A549 treated with AZD2906 at 1 μM for 4 hours (cell line): Measurements from ENCODE around the gene ADRM1. TPM values are rescaled to one million over a fixed set of nuclear protein-coding genes. Genes with fewer than 3 reads are reported as not detected.

Source experiments
- total RNA-seq: library from RNA; stranded (reverse); fragments of 200-300 nt; extraction: Qiagen RNA extraction; gene quantifications from 5 replicates; pipeline ENCODE4 v1.2.3, GENCODE V29; 2022

Gene ADRM1, protein sequence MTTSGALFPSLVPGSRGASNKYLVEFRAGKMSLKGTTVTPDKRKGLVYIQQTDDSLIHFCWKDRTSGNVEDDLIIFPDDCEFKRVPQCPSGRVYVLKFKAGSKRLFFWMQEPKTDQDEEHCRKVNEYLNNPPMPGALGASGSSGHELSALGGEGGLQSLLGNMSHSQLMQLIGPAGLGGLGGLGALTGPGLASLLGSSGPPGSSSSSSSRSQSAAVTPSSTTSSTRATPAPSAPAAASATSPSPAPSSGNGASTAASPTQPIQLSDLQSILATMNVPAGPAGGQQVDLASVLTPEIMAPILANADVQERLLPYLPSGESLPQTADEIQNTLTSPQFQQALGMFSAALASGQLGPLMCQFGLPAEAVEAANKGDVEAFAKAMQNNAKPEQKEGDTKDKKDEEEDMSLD
- total RNA-seq: 164 to 195 TPM (median 193 TPM) in 5 replicates

DNA sequence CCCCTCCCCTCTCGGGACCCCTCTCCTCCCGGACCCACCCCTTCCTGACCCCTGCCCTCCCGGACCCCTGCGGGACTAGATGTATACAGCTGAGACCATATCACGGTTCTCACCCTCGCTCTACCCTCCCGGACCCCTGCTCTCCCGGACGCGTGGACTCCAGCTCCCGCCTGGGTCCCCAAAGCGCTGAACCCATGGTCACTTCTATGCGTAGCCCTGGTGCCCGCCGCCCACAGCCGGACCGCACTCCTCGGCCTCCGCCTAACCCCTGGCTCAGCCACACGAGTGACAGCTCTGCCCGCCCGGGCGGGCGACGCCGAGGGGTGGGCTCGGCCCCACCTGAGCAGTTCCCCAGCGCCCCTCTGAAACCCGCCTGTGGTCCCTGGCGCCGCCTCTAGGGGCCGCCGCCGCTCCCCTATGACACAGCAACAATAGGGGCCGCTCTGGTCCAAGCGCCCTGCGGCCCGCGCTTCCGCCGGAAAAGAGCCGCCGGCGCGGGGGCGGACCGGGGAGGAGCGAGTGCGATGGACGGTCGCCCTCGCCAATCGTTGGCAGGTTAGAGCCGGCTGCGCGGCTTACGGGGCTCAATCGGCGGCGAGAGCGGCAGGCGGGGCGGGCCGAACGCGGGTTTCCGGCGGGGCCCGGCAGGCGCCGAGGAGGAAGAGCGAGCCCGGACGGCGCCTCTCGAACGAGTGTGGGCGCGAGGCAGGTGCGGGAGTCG lies at the start of gene ADRM1:
TSS of gene ADRM1 (plus strand) at position 657 of the 721 bp plus-strand sequence. CDS start 572 bp downstream, outside the sequence.

Other genes with a start within 250 kb of the ADRM1 start
- 15.3 to 18.4 TPM (median 15.4 TPM) in 5 replicates for gene TAF4, start 237.1 kb upstream of the ADRM1 start, total RNA-seq
- 23.4 to 27.6 TPM (median 26.1 TPM) in 5 replicates for gene LSM14B, start 180.5 kb upstream of the ADRM1 start, total RNA-seq
- 494 to 584 TPM (median 580 TPM) in 5 replicates for gene PSMA7, start 159.6 kb upstream of the ADRM1 start, total RNA-seq
- gene SS18L1, start 159.2 kb upstream of the ADRM1 start, total RNA-seq: 6.8 to 10.1 TPM (median 8.6 TPM) in 5 replicates
- 30.6 to 40.7 TPM (median 36.1 TPM) in 5 replicates for gene MTG2, start 120.0 kb upstream of the ADRM1 start, total RNA-seq
- gene HRH3, start 82.7 kb upstream of the ADRM1 start, total RNA-seq: 0.02 TPM in 1 of 5 replicates, not detected in the others
- gene OSBPL2, start 64.5 kb upstream of the ADRM1 start, total RNA-seq: 18.0 to 21.2 TPM (median 19.5 TPM) in 5 replicates
- 233 to 461 TPM (median 419 TPM) in 5 replicates for gene LAMA5, start 64.3 kb downstream of the ADRM1 start, total RNA-seq
- 2,601 to 3,068 TPM (median 2,764 TPM) in 5 replicates for gene RPS21, start 84.1 kb downstream of the ADRM1 start, total RNA-seq
- gene CABLES2, start 104.3 kb downstream of the ADRM1 start, total RNA-seq: 5.0 to 6.1 TPM (median 5.6 TPM) in 5 replicates
- gene RBBP8NL, start 124.5 kb downstream of the ADRM1 start, total RNA-seq: 0.91 to 1.5 TPM (median 1.2 TPM) in 5 replicates
- gene GATA5, start 173.0 kb downstream of the ADRM1 start, total RNA-seq: 0.38 to 0.89 TPM (median 0.75 TPM) in 5 replicates